HG03025 (cell line): ENCODE results near the gene KBTBD3.

Experiments
- ATAC-seq: cut with Tn5 transposase; IDR thresholded peaks from one replicate; pipeline ENCODE4 v1.9.1; 2021; ENCODE audit warnings: mild to moderate bottlenecking, moderate library complexity; ENCODE audit not compliant: unreplicated experiment, low FRiP score

The KBTBD3 gene

GRCh38 chr11:106076919-106077608 is at the start of gene KBTBD3:
KBTBD3 (minus strand) TSS chr11:106077347; CDS start chr11:106059097, 18,250 bp downstream.
- peak; percentile 96 for ATAC-seq

- no peak for ATAC-seq
These were observed 44.6 kb upstream of the KBTBD3 start for GRCh38 chr11:106121570-106122320.

GRCh38 chr11:106105986-106106385 is 28.8 kb upstream of the KBTBD3 start:
- ATAC-seq = no peak

GRCh38 chr11:106101819-106102218 is 24.7 kb upstream of the KBTBD3 start:
- no peak for ATAC-seq

- no peak for ATAC-seq
These were observed 24.2 kb upstream of the KBTBD3 start for GRCh38 chr11:106101370-106101769.

GRCh38 chr11:106098893-106099553 is 21.9 kb upstream of the KBTBD3 start:
- ATAC-seq = no peak

- ATAC-seq = no peak
These were observed 15.3 kb upstream of the KBTBD3 start for GRCh38 chr11:106092446-106092845.

GRCh38 chr11:106091480-106092123 is 14.5 kb upstream of the KBTBD3 start:
- ATAC-seq = peak; percentile 98

- ATAC-seq = no peak
These were observed 11.7 kb upstream of the KBTBD3 start for GRCh38 chr11:106088896-106089295.

- no peak for ATAC-seq
These were observed 10.8 kb upstream of the KBTBD3 start for GRCh38 chr11:106087815-106088435.

- ATAC-seq = no peak
These were observed 9.7 kb upstream of the KBTBD3 start for GRCh38 chr11:106086850-106087249.

- ATAC-seq = no peak
These were observed 9.0 kb upstream of the KBTBD3 start for GRCh38 chr11:106086135-106086534.

GRCh38 chr11:106082096-106082495 is 4.9 kb upstream of the KBTBD3 start:
- no peak for ATAC-seq

GRCh38 chr11:106077609-106078455 is 685 bp upstream of the KBTBD3 start, which contains the start of gene AASDHPPT:
AASDHPPT (plus strand) TSS chr11:106077662; CDS start chr11:106077711, 49 bp downstream.
- ATAC-seq = peak; percentile 18

- ATAC-seq = peak; percentile 0
These were observed 802 bp downstream of the KBTBD3 start for GRCh38 chr11:106076171-106076918.

- ATAC-seq = no peak
These were observed 4.3 kb downstream of the KBTBD3 start for GRCh38 chr11:106072804-106073203.

- ATAC-seq = no peak
These were observed 6.5 kb downstream of the KBTBD3 start for GRCh38 chr11:106070606-106071005.

GRCh38 chr11:106063009-106063408 is 14.1 kb downstream of the KBTBD3 start:
- ATAC-seq = no peak
